Retinal pigment epithelial cell (primary cell): Measurements from ENCODE around the gene POLD3.
"Not testable (repeated sequence)": the region's sequence is repeated elsewhere in the genome, so short reads cannot be mapped to it uniquely, and the experiment has no call there.

Experiments used
- DNase-seq: peaks from one replicate; pipeline ENCODE4 v3.0.0-alpha.2; 2010; ENCODE audit warnings: low read depth
- H3K4me3 ChIP-seq: 2 replicates; pipeline ENCODE4 v1.5.1; 2011; ENCODE audit warnings: mild to moderate bottlenecking, low read length, control low read depth, moderate library complexity
- TF ChIP-seq, protein P1 (sequence below): conservative IDR thresholded peaks from 2 replicates; pipeline ENCODE4 v1.5.1; 2011; ENCODE audit warnings: low read depth, low read length, control low read depth, inconsistent platforms

Gene POLD3

DNA sequence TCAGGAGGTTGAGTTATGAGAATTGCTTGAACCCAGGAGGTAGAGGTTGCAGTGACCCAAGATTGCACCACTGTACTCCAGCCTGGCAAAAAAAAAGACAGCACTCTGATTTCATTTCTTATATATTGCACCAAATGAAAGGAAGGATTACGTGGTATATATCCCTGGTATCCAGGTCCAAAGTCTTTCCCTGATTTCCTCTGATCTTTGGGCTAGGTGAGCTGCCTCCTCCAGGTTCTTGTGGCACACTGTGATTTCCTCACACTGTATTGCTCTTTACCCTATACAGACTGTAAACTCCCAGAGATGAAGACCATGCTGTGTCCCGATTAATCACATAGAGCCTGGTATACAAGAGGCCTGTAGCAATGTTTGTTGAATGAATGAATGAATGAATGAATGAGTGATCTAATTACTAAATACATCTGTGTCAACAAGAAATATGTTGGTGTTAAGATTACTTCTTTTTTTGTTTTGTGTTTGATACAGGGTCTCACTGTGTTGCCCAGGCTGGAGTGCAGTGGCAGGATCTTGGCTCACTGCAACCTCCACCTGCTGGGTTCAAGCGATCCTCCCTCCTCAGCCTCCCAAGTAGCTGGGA lies 9.3 kb upstream of the POLD3 start:
- TF ChIP-seq, protein P1, sequence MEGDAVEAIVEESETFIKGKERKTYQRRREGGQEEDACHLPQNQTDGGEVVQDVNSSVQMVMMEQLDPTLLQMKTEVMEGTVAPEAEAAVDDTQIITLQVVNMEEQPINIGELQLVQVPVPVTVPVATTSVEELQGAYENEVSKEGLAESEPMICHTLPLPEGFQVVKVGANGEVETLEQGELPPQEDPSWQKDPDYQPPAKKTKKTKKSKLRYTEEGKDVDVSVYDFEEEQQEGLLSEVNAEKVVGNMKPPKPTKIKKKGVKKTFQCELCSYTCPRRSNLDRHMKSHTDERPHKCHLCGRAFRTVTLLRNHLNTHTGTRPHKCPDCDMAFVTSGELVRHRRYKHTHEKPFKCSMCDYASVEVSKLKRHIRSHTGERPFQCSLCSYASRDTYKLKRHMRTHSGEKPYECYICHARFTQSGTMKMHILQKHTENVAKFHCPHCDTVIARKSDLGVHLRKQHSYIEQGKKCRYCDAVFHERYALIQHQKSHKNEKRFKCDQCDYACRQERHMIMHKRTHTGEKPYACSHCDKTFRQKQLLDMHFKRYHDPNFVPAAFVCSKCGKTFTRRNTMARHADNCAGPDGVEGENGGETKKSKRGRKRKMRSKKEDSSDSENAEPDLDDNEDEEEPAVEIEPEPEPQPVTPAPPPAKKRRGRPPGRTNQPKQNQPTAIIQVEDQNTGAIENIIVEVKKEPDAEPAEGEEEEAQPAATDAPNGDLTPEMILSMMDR = no peak
- no peak overlapping the region for H3K4me3 ChIP-seq
- DNase-seq = no peak

DNA sequence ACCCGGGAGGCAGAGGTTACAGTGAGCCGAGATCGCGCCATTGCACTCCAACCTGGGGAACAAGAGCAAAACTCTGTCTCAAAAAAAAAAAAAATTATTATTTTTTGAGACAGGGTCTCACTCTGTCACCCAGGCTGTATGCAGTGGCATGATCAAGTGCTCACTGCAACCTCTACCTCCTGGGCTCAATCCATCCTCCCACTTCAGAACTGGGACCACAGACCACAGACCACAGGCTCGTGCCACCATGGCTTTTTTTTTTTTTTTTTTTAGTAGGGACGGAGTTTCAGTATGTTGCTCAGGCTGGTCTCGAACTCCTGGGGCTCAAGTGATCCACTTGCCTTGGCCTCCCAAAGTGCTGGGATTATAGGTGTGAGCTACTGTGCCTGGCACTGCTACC lies 1.9 kb upstream of the POLD3 start:
- not testable (repeated sequence) for DNase-seq, H3K4me3 ChIP-seq

DNA sequence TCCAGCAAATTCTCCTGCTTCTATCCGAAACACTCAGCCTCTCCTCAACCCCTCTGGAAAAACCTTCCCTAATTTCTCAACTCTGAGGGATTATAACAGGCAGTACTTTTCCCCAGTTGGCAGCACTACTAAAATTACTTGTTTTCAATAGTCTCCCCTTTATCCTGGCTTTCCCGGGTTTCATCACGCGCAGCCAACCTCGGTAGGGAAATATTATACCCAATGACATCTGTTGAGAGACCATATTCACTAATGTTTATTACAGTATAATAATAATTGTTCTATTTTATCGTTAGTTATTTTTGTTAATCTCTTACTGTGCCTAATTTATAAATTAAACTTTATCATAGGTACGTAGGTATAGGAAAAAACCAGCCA lies 330 bp upstream of the POLD3 start:
- peak overlapping the region; percentile 94 for H3K4me3 ChIP-seq
- DNase-seq = peak; percentile 17
- TF ChIP-seq, protein P1 = no peak

DNA sequence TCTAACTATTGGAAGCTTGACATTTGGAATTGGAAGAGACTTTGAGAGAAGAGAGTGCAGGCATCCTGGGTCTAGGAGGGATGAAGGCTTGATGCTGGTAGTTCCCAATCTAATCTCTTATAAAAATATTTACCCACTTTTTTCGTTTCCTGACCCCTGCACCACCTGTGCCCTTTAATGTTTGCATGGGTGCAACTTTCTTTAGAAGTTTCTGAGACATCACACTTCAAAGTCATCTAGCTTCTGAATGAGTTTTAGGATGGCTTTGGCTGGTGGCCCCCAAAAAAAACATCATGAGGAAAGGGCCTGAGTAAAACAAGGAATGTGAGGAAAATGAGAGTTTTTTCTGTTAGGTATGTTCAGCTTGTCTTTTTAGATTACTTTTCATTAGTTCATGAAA lies 1.1 kb downstream of the POLD3 start:
- no peak for DNase-seq
- TF ChIP-seq, protein P1 = no peak
- H3K4me3 ChIP-seq = peak overlapping the region; percentile 94

DNA sequence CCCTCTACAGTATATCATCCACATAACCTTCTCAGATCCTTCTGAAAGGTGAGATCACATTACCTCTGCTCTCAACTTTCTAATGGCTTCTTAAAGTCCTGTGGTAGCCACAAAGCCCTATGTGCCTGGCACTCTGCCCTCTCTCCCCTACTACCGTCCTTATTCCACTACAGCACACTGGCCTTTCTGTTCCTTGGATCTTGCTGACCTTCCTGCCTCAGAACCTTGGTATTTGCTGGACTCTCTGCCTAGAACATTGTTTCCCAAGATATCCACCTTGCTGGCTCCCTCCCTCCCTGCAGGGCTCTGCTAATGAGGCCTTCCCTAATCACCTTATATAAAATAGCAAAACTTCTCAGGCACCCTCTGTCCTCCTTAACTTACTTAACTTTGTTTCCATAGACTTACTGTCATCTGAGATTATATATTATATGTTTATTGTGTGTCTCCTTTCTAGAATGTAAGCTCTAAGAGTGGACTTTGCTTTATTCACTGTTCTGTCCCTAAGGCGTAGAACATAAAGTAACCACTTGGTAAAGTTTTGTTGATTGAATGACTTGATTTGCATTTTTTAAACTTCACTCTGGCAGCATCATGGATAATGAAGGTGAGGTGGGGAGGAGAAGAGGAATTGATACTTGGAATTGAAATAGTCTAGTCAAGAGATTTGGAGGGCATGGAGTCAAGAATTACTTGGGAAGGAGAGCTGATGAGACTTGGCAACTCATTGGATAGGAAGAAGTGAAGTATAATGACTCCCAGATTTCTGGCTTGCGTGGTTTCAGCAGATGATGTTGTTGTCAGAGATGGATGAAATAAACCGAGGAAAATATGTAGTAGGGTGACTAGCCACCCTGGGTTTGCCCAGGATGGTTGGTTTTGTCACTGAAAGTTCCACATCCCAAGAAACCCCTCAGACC lies 10.5 kb downstream of the POLD3 start:
- DNase-seq = no peak
- H3K4me3 ChIP-seq = no peak overlapping the region
- TF ChIP-seq, protein P1 = no peak

DNA sequence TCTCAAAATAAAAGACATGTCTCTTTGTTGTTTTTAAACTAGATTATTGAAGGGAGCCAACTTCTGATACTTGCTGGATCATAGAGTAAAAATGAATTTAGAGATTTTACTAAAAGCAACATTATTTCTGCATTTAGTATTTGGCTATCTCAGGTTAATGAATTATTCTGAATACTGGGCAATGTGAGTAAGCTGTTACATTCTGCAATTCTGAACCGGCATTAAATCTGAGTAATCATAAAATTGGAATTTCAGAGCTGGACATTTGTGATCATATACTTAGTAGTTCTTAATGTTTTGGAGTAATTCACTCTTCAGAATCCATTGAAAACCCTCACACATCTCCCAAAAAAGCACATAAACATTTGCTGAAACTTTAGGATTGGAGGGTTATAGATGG lies 11.5 kb downstream of the POLD3 start:
- no peak for DNase-seq
- TF ChIP-seq, protein P1 = no peak
- H3K4me3 ChIP-seq = no peak overlapping the region

DNA sequence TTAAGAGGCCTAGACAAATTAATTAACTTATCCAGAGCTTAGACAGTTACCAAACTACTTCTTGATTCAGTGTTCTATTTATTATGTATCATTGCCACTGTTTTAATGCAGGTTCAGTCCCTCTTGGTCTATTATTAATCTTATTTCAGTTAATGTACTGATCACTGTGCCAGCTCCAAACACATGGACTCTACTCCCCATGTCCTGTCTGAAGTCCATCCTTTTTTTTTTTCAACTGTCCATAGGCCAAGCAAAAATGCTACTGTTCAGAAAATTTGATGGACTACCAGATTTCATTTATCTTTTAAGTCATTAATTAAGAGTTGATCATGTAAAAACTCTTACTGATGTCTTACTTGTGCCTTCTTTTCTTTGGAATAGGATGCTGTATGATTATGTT lies 11.9 kb downstream of the POLD3 start:
- no peak overlapping the region for H3K4me3 ChIP-seq
- TF ChIP-seq, protein P1 = no peak
- no peak for DNase-seq
